ENCODE data around the gene RAB5B. TPM values are rescaled to one million over a fixed set of nuclear protein-coding genes. Genes with fewer than 3 reads are reported as not detected.

Gene RAB5B
- polyA plus RNA-seq, 3 donors, result 44.0 to 63.0 (median 48.5) TPM

DNA sequence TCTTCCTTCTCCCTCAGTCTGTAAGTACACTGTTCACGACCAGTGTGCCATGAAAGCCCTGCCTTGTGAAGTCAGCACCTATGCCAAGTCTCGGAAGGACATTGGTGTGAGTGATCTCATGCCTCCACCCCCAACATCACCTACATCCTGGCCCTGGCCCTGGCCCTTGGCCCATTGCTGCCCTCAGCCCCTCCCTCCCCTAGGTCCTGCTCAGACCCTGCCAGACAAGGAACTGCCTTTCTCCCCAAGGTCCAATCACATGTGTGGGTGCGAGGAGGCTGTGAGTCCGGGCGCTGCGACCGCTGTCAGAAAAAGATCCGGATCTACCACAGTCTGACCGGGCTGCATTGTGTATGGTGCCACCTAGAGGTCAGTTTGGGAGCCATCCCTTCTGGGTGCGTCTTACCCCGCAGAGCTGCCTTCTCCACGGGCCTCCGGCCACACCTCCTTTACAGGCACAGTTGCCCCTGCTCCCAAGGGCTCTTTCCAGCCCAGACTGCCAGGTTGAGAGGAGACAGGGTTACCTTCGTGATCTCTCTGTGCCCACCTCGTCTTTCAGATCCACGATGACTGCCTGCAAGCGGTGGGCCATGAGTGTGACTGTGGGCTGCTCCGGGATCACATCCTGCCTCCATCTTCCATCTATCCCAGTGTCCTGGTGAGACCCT is 33.7 kb upstream of the RAB5B start:
- H3K9me3 Mint-ChIP-seq, result no peaks in the 10 kb centered on the region
- peaks cover 6 to 8% of the 10 kb centered on the region in 2 donors for H3K4me1 ChIP-seq (ENCODE audit: control insufficient read depth in 1 of 2, insufficient read depth in 2 of 2, low read length in 2 of 2)
- H3K36me3 ChIP-seq (replicated peaks in 1 of 2; ENCODE audit: control insufficient read depth in 1 of 2, insufficient read depth in 2 of 2, low read length in 2 of 2), result peaks cover 77 to 97% of the 10 kb centered on the region in 2 donors
- intact Hi-C loops (cut with micrococcal nuclease), result loop anchor here in 1 of 2 donors (2.0 kb wide), 1 partner anchor 201 kb away; no protein-coding TSS in a partner anchor
- H3K9me3 ChIP-seq (replicated peaks in 1 of 2; ENCODE audit: control insufficient read depth in 1 of 2, insufficient read depth in 1 of 2, low read length in 2 of 2), result no peaks in the 10 kb centered on the region
- no peak overlapping the region for H3K4me3 Mint-ChIP-seq
- no peak overlapping the region for H3K4me2 ChIP-seq (replicated peaks; ENCODE audit: extremely low read depth, low read length, poor library complexity, severe bottlenecking)
- H3K36me3 Mint-ChIP-seq, result peaks cover 86 to 89% of the 10 kb centered on the region in 2 donors
- H4K20me1 ChIP-seq (ENCODE audit: insufficient read depth, low read length), result peaks cover 3% of the 10 kb centered on the region
- H3K4me1 Mint-ChIP-seq, result peaks cover 15% of the 10 kb centered on the region
- peak; percentile 78 to 81 (median 81) for DNase-seq
- no peaks in the 10 kb centered on the region for H3K27me3 ChIP-seq (ENCODE audit: control insufficient read depth in 2 of 2, insufficient read depth in 2 of 2, low read length in 2 of 2)
- H3K9ac ChIP-seq (ENCODE audit: insufficient read depth, low read length, poor library complexity, severe bottlenecking), result no peak overlapping the region
- TF ChIP-seq, protein P1, sequence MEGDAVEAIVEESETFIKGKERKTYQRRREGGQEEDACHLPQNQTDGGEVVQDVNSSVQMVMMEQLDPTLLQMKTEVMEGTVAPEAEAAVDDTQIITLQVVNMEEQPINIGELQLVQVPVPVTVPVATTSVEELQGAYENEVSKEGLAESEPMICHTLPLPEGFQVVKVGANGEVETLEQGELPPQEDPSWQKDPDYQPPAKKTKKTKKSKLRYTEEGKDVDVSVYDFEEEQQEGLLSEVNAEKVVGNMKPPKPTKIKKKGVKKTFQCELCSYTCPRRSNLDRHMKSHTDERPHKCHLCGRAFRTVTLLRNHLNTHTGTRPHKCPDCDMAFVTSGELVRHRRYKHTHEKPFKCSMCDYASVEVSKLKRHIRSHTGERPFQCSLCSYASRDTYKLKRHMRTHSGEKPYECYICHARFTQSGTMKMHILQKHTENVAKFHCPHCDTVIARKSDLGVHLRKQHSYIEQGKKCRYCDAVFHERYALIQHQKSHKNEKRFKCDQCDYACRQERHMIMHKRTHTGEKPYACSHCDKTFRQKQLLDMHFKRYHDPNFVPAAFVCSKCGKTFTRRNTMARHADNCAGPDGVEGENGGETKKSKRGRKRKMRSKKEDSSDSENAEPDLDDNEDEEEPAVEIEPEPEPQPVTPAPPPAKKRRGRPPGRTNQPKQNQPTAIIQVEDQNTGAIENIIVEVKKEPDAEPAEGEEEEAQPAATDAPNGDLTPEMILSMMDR (IDR thresholded peaks at IDR 0.05), result peak; percentile 86
- WGBS (ENCODE audit: insufficient coverage), result 0% methylated on average over 11 of the region's 18 CpGs
- H3K4me3 ChIP-seq (replicated peaks in 1 of 3; ENCODE audit: low read depth in 2 of 3, low read length in 3 of 3), result no peak overlapping the region
- no peaks in the 10 kb centered on the region for H3K79me2 ChIP-seq (ENCODE audit: insufficient read depth, low read length)
- H3K27ac Mint-ChIP-seq, result peak overlapping the region in 4 of 7 donors; percentile 69 to 77 (median 72)
- H3K27me3 Mint-ChIP-seq (ENCODE audit: low read depth in 3 of 3), result peaks cover 0 to 1% (median 0%) of the 10 kb centered on the region in 3 donors
- no peak overlapping the region for H3K27ac ChIP-seq (ENCODE audit: low read depth in 1 of 2, low read length in 2 of 2)
- no peak overlapping the region for H2AFZ ChIP-seq (ENCODE audit: insufficient read depth, low read depth, low read length, poor library complexity, severe bottlenecking)

DNA sequence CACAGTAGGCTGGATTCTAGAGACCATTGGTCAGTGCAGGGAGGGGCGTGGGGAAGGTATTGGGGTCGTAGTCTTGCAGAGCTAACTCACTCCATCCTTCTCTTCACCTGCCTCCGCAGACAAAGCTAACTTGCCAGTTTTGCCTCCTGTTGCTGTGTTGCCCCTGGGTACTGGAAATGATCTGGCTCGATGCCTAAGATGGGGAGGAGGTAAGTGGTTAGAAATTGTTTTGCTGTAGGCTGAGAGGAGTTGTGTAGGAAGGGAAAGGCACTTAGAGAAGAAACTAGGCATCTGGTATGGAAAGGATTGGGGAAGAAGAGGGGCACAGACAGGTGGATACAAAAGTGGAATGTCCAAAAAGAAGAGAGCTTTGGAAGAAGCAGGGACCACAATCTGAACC is 31.8 kb upstream of the RAB5B start:
- H3K36me3 ChIP-seq (replicated peaks in 1 of 2; ENCODE audit: control insufficient read depth in 1 of 2, insufficient read depth in 2 of 2, low read length in 2 of 2), result peaks cover 85 to 95% of the 10 kb centered on the region in 2 donors
- peaks cover 3% of the 10 kb centered on the region for H4K20me1 ChIP-seq (ENCODE audit: insufficient read depth, low read length)
- no peaks in the 10 kb centered on the region for H3K9me3 ChIP-seq (replicated peaks in 1 of 2; ENCODE audit: control insufficient read depth in 1 of 2, insufficient read depth in 1 of 2, low read length in 2 of 2)
- H3K36me3 Mint-ChIP-seq, result peaks cover 86 to 91% of the 10 kb centered on the region in 2 donors
- H3K27ac ChIP-seq (ENCODE audit: low read depth in 1 of 2, low read length in 2 of 2), result no peak overlapping the region
- no peaks in the 10 kb centered on the region for H3K79me2 ChIP-seq (ENCODE audit: insufficient read depth, low read length)
- H3K27me3 ChIP-seq (ENCODE audit: control insufficient read depth in 2 of 2, insufficient read depth in 2 of 2, low read length in 2 of 2), result no peaks in the 10 kb centered on the region
- H2AFZ ChIP-seq (ENCODE audit: insufficient read depth, low read depth, low read length, poor library complexity, severe bottlenecking), result no peak overlapping the region
- H3K4me1 ChIP-seq (ENCODE audit: control insufficient read depth in 1 of 2, insufficient read depth in 2 of 2, low read length in 2 of 2), result peaks cover 6 to 8% of the 10 kb centered on the region in 2 donors
- H3K9me3 Mint-ChIP-seq, result no peaks in the 10 kb centered on the region
- peak overlapping the region in 1 of 7 donors; percentile 22 for H3K27ac Mint-ChIP-seq
- no peak for DNase-seq
- H3K4me3 ChIP-seq (replicated peaks in 1 of 3; ENCODE audit: low read depth in 2 of 3, low read length in 3 of 3), result no peak overlapping the region
- peaks cover 12% of the 10 kb centered on the region for H3K4me1 Mint-ChIP-seq
- H3K9ac ChIP-seq (ENCODE audit: insufficient read depth, low read length, poor library complexity, severe bottlenecking), result no peak overlapping the region
- H3K27me3 Mint-ChIP-seq (ENCODE audit: low read depth in 3 of 3), result peaks cover 0 to 1% (median 0%) of the 10 kb centered on the region in 3 donors
- H3K4me3 Mint-ChIP-seq, result no peak overlapping the region
- intact Hi-C loops (cut with micrococcal nuclease), result no loop called here
- 80% methylated on average over 1 of the region's 4 CpGs for WGBS (ENCODE audit: insufficient coverage)
- TF ChIP-seq, protein P1 (IDR thresholded peaks at IDR 0.05), result no peak
- no peak overlapping the region for H3K4me2 ChIP-seq (replicated peaks; ENCODE audit: extremely low read depth, low read length, poor library complexity, severe bottlenecking)
